GM13976 (cell line): ENCODE data around the gene CXCL12.

Source experiments
- DNase-seq: peaks from one replicate; pipeline ENCODE4 v3.0.0; 2012; ENCODE audit warnings: low spot score
- CTCF ChIP-seq: IDR thresholded peaks from 2 replicates; pipeline ENCODE4 v1.5.1; 2012; ENCODE audit warnings: borderline replicate concordance, mild to moderate bottlenecking; ENCODE audit not compliant: insufficient read depth; ENCODE audit errors: extremely low read depth, missing control alignments, control extremely low read depth
- in situ Hi-C: fragments of 300-500 bp; cut with MboI; formaldehyde crosslinking; loops from one replicate; pipeline ENCODE4 v1.12.0; 2022; ENCODE audit warnings: low sequenced_read_pairs, mixed read lengths, inconsistent platforms; ENCODE audit not compliant: unreplicated experiment

Gene CXCL12

GRCh38 chr10:44344727-44345126 is 40.2 kb downstream of the CXCL12 start:
- in situ Hi-C loops: no loop called here
- no peak for TF ChIP-seq CTCF
- no peak for DNase-seq

GRCh38 chr10:44343843-44344242 is 41.1 kb downstream of the CXCL12 start:
- no peak for TF ChIP-seq CTCF
- DNase-seq: no peak
- in situ Hi-C loops: no loop called here

- DNase-seq: no peak
- in situ Hi-C loops: no loop called here
- no peak for TF ChIP-seq CTCF
Measured at GRCh38 chr10:44341886-44342285, 43.0 kb downstream of the CXCL12 start.

GRCh38 chr10:44340557-44340956 is 44.3 kb downstream of the CXCL12 start:
- in situ Hi-C loops: no loop called here
- no peak for DNase-seq
- no peak for TF ChIP-seq CTCF

- DNase-seq: no peak
- in situ Hi-C loops: no loop called here
- TF ChIP-seq CTCF: no peak
Measured at GRCh38 chr10:44339218-44339617, 45.7 kb downstream of the CXCL12 start.

DNA sequence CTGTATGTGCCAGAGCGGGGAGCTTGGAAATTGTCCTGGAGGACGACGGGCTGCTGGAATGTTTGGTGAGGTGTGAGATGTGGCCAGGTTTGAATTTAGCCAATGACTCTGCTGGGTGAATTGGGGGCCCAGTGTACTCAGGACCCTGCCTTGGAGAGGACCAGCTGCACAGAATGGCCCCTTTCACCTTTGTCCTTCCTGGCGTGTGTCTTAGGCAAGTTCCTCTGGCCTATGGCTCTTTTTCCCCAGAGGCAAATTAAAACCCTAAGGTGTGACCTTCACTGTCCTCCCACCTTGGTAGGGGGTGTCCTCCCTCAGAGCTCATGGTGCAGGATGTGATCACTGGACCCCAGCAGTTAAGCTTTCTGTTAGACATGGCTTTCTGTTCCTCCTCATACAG is 47.8 kb downstream of the CXCL12 start:
- in situ Hi-C loops: no loop called here
- TF ChIP-seq CTCF: no peak

More for the DNA sequence above, 47.8 kb downstream of the CXCL12 start:
- DNase-seq: no peak
